Neural progenitor cell (in vitro differentiated cells): ENCODE data around the gene PPARG.

Source experiments
- EZH2 ChIP-seq: fragments of 200-600 bp; sonication (generic); IDR thresholded peaks from 2 replicates; pipeline ENCODE4 v1.6.1; 2017; ENCODE audit warnings: antibody characterized with exemption, mild to moderate bottlenecking, moderate library complexity
- EZH2phosphoT487 ChIP-seq: fragments of 200-600 bp; sonication (generic); IDR thresholded peaks from 2 replicates; pipeline ENCODE4 v1.6.1; 2017; ENCODE audit warnings: antibody characterized with exemption
- TF ChIP-seq, protein P1 (sequence below): fragments of 200-600 bp; sonication (generic); IDR thresholded peaks from 2 replicates; pipeline ENCODE4 v1.5.1; 2017; ENCODE audit warnings: antibody characterized with exemption, mild to moderate bottlenecking

- TF ChIP-seq, protein P1, sequence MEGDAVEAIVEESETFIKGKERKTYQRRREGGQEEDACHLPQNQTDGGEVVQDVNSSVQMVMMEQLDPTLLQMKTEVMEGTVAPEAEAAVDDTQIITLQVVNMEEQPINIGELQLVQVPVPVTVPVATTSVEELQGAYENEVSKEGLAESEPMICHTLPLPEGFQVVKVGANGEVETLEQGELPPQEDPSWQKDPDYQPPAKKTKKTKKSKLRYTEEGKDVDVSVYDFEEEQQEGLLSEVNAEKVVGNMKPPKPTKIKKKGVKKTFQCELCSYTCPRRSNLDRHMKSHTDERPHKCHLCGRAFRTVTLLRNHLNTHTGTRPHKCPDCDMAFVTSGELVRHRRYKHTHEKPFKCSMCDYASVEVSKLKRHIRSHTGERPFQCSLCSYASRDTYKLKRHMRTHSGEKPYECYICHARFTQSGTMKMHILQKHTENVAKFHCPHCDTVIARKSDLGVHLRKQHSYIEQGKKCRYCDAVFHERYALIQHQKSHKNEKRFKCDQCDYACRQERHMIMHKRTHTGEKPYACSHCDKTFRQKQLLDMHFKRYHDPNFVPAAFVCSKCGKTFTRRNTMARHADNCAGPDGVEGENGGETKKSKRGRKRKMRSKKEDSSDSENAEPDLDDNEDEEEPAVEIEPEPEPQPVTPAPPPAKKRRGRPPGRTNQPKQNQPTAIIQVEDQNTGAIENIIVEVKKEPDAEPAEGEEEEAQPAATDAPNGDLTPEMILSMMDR, result no peak
- TF ChIP-seq EZH2phosphoT487 (no peak), EZH2 (no peak)
These were observed 10.3 kb upstream of the PPARG start for GRCh38 chr3:12278566-12278965.
